Erythroblast (primary cell): Measurements from ENCODE around the gene ALDH3A1.

Experiments used
- GATA1 ChIP-seq: IDR thresholded peaks from 2 replicates; pipeline ENCODE4 v1.6.1; 2011; ENCODE audit warnings: low read depth, mild to moderate bottlenecking, control low read depth, low read length, moderate library complexity
- POLR2A ChIP-seq: IDR thresholded peaks from 2 replicates; pipeline ENCODE4 v1.6.1; 2011; ENCODE audit warnings: mild to moderate bottlenecking, low read length

DNA sequence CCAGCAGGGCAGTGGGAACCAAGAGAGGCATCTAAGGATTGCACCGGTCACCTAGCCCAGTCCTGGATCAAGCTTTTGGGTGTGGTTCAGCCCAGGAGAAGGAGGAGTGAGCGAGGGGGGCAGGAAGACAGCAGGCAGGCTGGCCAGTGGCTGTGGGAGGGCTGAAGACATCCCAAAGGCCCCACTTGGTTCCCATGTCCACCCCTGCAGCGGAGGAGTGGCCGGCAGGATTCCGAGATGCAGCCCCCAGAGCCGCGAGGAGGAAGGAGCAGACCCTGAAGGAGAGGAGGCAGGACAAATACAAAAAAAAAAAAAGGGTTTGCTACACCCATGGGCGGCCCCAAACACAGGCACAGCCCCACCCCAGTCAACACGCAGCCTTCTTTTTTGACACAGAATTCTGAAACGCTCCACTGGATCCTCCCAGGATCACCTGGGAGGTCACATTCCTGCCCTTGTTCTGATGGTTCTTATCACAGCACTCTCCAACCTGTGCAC, 30.6 kb downstream of the ALDH3A1 start:
- TF ChIP-seq POLR2A (no peak), GATA1 (no peak)
